Esophagus squamous epithelium (tissue), 5 donors: ENCODE measurements around the gene OGFR. TPM values are rescaled to one million over a fixed set of nuclear protein-coding genes. Genes with fewer than 3 reads are reported as not detected.
"Not testable (repeated sequence)": the region's sequence is repeated elsewhere in the genome, so short reads cannot be mapped to it uniquely, and the experiment has no call there.

ENCODE experiments used
- DNase-seq: peaks from one replicate; lab custom pipeline; 2025; lab: John Stamatoyannopoulos, UW
- H3K27ac ChIP-seq, 4 donors: fragments of 200-600 bp; sonication (generic); one replicate each; pipeline ENCODE4 v1.5.1; 2016 to 2019; ENCODE audit warnings: mild to moderate bottlenecking in 1 of 4
- H3K27me3 ChIP-seq, 4 donors: fragments of 200-600 bp; sonication (generic); 1 replicate in 3 of 4; 2 replicates in 1 of 4; pipeline versions ENCODE4 v1.5.1 to v1.6.0; 2017 to 2021; ENCODE audit warnings: antibody characterized with exemption in 1 of 4
- H3K36me3 ChIP-seq, 3 donors: fragments of 200-600 bp; sonication (generic); one replicate each; pipeline ENCODE4 v1.5.1; 2016 to 2019
- H3K4me1 ChIP-seq, 3 donors: fragments of 200-600 bp; sonication (generic); one replicate each; pipeline ENCODE4 v1.5.1; 2017 to 2019
- H3K4me3 ChIP-seq, 4 donors: fragments of 200-600 bp; sonication (generic); 1 replicate in 3 of 4; 2 replicates in 1 of 4; pipeline ENCODE4 v1.5.1; 2016 to 2019; ENCODE audit warnings: mild to moderate bottlenecking in 2 of 4, moderate library complexity in 1 of 4
- H3K9me3 ChIP-seq, 3 donors: fragments of 200-600 bp; sonication (generic); one replicate each; pipeline ENCODE4 v1.5.1; 2016 to 2019
- POLR2A ChIP-seq, 4 donors: fragments of 450-650 bp; IDR thresholded peaks; one replicate each; pipeline ENCODE4 v1.6.1; 2017; ENCODE audit warnings: antibody characterized with exemption in 4 of 4, mild to moderate bottlenecking in 4 of 4, moderate library complexity in 3 of 4
- WGBS, 2 donors: methylation state at CpG; one replicate each; pipeline ENCODE4 v1.1.5; 2018; 5-methylcytosine and 5-hydroxymethylcytosine counted together
- intact Hi-C: fragments of 100-400 bp; cut with DNase I; formaldehyde crosslinking; loops from one replicate; pipeline ENCODE4 v1.15.0; 2022
- total RNA-seq, 4 donors: library from RNA; depleted of rRNA; stranded (reverse); fragments of >200 nt; gene quantifications; one replicate each; pipeline ENCODE4 v1.1.0, GENCODE V29; 2016
- TF ChIP-seq, protein P1 (sequence below), 6 experiments: fragments of 450-650 bp in 4 of 6; fragments of 200-600 bp in 2 of 6; sonication (generic) in 2 of 6; IDR thresholded peaks; one replicate each; pipeline ENCODE4 v1.5.1; 2016 to 2019; ENCODE audit warnings: antibody characterized with exemption in 6 of 6, mild to moderate bottlenecking in 4 of 6, moderate library complexity in 4 of 6
- donor health status: DM: yes; HTN: yes; CAD: no.

Gene OGFR
- total RNA-seq, 4 donors from 2014 or later: 19.1 to 41.4 (median 27.3) TPM

DNA sequence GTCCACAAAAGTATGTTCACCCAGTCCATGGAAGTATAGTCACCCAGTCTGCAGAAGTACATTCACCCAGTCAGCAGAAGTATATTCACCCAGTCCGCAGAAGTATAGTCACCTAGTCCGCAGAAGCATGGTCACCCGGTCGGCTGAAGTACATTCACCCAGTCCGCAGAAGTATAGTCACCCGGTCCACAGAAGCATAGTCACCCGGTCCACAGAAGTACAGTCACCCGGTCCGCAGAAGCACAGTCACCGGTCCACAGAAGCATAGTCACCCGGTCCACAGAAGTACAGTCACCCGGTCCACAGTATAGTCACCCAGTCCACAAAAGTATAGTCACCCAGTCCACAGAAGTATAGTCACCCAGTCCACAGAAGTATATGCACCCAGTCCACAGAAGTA is 48.2 kb downstream of the OGFR start:
- H3K4me3 ChIP-seq: no peak overlapping the region
- 91 to 93% methylated on average over 8 to 12 of the region's 12 CpGs for WGBS, 2 donors
- no peak for DNase-seq
- TF ChIP-seq POLR2A (IDR thresholded peaks at IDR 0.05): no peak
- TF ChIP-seq, protein P1, sequence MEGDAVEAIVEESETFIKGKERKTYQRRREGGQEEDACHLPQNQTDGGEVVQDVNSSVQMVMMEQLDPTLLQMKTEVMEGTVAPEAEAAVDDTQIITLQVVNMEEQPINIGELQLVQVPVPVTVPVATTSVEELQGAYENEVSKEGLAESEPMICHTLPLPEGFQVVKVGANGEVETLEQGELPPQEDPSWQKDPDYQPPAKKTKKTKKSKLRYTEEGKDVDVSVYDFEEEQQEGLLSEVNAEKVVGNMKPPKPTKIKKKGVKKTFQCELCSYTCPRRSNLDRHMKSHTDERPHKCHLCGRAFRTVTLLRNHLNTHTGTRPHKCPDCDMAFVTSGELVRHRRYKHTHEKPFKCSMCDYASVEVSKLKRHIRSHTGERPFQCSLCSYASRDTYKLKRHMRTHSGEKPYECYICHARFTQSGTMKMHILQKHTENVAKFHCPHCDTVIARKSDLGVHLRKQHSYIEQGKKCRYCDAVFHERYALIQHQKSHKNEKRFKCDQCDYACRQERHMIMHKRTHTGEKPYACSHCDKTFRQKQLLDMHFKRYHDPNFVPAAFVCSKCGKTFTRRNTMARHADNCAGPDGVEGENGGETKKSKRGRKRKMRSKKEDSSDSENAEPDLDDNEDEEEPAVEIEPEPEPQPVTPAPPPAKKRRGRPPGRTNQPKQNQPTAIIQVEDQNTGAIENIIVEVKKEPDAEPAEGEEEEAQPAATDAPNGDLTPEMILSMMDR (IDR thresholded peaks at IDR 0.05): no peak
- peaks cover 0 to 12% (median 3%) of the 10 kb centered on the region in 3 donors for H3K4me1 ChIP-seq
- no peaks in the 10 kb centered on the region for H3K9me3 ChIP-seq
- H3K36me3 ChIP-seq: peaks cover 0 to 75% (median 6%) of the 10 kb centered on the region in 3 donors
- intact Hi-C loops: no loop called here
- no peaks in the 10 kb centered on the region for H3K27me3 ChIP-seq
- H3K27ac ChIP-seq: no peak overlapping the region

DNA sequence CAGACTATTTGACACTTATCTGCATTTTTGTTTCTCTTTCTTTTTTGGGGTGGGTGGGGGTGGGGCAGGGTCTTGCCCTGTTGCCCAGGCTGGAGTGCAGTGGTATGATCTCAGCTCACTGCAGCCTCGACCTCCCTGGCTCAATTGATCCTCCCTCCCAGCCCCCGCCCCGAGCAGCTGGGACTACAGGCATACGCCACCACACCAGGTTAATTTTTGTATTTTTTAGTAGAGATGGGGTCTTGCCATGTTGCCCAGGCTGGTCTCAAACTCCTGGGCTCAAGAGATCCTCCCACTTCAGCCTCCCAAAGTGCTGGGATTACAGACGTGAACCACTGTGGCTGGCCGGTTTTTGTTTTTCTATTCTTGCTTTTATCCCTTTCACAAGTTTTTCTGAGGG is 48.7 kb downstream of the OGFR start:
- H3K27me3 ChIP-seq, DNase-seq, H3K4me3 ChIP-seq, H3K9me3 ChIP-seq, H3K27ac ChIP-seq, intact Hi-C loops: not testable (repeated sequence)
- 76 to 92% methylated on average over 3 to 6 of the region's 6 CpGs for WGBS, 2 donors
- peaks cover 0 to 12% (median 3%) of the 10 kb centered on the region in 3 donors for H3K4me1 ChIP-seq
- peaks cover 0 to 75% (median 6%) of the 10 kb centered on the region in 3 donors for H3K36me3 ChIP-seq

DNA sequence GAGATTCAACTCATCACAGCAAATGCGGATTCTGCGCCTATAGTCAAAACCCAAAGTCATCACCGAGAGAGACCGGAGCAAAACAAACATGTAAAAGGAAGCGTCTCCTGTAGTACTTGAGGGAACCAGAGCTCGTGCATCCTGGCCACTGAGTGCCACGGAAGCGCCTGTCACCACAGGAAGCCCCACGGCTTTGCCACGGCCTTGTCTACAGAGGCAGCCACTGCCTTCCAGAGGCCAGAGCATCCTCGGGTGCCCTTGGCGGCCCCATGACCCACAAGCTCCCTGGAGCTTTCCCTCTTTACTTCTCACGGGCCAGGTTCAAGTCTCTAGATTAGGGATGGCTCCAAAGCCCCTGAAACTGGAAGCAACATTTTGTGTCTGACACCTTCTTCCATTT is 49.5 kb downstream of the OGFR start:
- TF ChIP-seq POLR2A (IDR thresholded peaks at IDR 0.05): no peak
- TF ChIP-seq, protein P1 (IDR thresholded peaks at IDR 0.05): no peak
- H3K9me3 ChIP-seq: no peaks in the 10 kb centered on the region
- peaks cover 0 to 72% (median 6%) of the 10 kb centered on the region in 3 donors for H3K36me3 ChIP-seq
- intact Hi-C loops: no loop called here
- H3K4me3 ChIP-seq: no peak overlapping the region
- H3K4me1 ChIP-seq: peaks cover 0 to 16% (median 3%) of the 10 kb centered on the region in 3 donors
- no peak overlapping the region for H3K27ac ChIP-seq
- DNase-seq: no peak
- WGBS, 2 donors: 95 to 100% methylated on average over 4 to 13 of the region's 13 CpGs
- H3K27me3 ChIP-seq: no peaks in the 10 kb centered on the region

DNA sequence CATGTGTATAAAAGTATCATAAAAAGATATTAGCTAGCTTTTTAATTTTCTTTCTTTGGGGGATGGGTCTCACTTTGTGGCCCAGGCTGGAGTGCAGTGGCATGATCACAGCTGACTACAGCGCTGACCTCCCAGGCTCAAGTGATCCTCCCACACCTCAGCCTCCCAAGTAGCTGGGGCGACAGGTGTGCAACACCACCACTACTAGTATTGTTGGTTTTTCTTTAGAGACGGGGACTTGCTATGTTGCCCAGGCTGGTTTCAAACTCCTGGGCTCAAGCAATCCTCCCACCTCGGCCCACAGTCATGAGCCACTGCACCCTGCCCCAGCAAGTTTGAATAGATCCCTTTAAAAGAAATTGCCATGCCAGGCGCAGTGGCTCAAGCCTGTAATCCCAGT is 50.5 kb downstream of the OGFR start:
- no peak for DNase-seq
- H3K27ac ChIP-seq: no peak overlapping the region
- no peaks in the 10 kb centered on the region for H3K27me3 ChIP-seq
- 100% methylated on average over 3 to 5 of the region's 5 CpGs for WGBS, 2 donors
- intact Hi-C loops: no loop called here
- H3K4me1 ChIP-seq: peaks cover 2 to 26% (median 9%) of the 10 kb centered on the region in 3 donors
- H3K36me3 ChIP-seq: peaks cover 0 to 64% (median 6%) of the 10 kb centered on the region in 3 donors
- no peaks in the 10 kb centered on the region for H3K9me3 ChIP-seq
- H3K4me3 ChIP-seq: no peak overlapping the region
- TF ChIP-seq, protein P1 (IDR thresholded peaks at IDR 0.05): no peak
- no peak for TF ChIP-seq POLR2A (IDR thresholded peaks at IDR 0.05)

GRCh38 chr20:62856931-62857619 is 52.4 kb downstream of the OGFR start:
- Histone ChIP-seq H3K4me1 (peaks cover 11 to 35% (median 16%) of the 10 kb centered on the region in 3 donors), H3K36me3 (peaks cover 0 to 47% (median 0%) of the 10 kb centered on the region in 3 donors), H3K27me3 (no peaks in the 10 kb centered on the region), H3K27ac (no peak overlapping the region), H3K9me3 (no peaks in the 10 kb centered on the region), H3K4me3 (no peak overlapping the region)
- no peak for DNase-seq
- TF ChIP-seq, protein P1 (IDR thresholded peaks at IDR 0.05): no peak
- TF ChIP-seq POLR2A (IDR thresholded peaks at IDR 0.05): no peak
- 57 to 67% methylated on average over 18 to 23 of the region's 25 CpGs for WGBS, 2 donors
- intact Hi-C loops: no loop called here
